GM21515 (cell line): ENCODE data around the gene PHKG1.
"Not testable (repeated sequence)": the region's sequence is repeated elsewhere in the genome, so short reads cannot be mapped to it uniquely, and the experiment has no call there.

Experiments
- ATAC-seq: cut with Tn5 transposase; IDR thresholded peaks from one replicate; pipeline ENCODE4 v1.9.1; 2021; ENCODE audit not compliant: unreplicated experiment

PHKG1 gene

DNA sequence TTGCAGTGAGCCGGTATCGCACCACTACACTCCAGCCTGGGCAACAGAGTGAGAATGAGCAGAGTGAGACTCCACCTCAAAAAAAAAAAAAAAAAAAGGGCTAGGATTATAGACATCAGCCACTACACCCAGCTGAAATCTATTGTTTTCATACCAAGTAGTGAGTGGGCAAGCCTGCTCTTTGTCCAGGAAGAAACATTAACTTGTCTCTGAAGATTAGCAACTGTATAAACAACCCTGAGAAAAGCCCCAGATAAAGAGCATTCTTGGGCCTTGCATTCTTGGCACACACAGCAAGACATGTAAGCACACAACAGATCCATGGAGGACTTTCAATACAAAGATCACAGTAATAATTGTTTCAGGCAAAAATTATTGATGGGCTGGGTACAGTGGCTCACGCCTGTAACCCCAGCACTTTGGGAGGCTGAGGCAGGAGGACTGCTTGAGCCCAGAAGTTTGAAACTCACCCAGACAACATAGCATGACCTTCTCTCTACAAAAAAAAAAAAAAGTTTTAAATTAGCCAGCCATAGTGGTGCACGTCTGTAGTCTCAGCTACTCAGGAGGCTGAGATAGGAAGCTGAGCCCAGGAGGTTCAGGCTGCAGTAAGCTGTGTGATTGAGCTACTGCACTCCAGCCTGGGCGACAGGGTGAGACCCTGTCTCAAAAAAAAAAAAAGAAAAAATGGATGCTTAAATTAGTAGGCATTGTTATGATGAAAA, 45.9 kb downstream of the PHKG1 start:
- ATAC-seq, result no peak

DNA sequence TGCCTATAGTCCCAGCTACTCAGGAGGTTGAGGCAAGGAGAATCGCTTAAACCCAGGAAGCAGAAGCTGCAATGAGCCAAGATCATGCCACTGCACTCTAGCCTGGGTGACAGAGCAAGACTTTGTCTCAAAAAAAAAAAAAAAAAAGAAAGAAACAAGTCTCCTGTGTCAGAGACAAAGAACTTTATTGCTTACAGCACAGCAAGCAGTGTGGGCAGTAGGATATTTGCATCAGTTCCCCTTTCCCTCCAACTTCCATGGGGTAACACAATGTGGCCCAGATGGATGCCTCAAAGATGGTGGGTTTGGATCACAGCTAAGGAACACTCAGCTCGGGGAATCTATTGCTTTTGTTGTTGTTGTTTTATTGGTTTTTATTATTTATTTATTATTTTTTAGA, 47.0 kb downstream of the PHKG1 start:
- ATAC-seq, result not testable (repeated sequence)

DNA sequence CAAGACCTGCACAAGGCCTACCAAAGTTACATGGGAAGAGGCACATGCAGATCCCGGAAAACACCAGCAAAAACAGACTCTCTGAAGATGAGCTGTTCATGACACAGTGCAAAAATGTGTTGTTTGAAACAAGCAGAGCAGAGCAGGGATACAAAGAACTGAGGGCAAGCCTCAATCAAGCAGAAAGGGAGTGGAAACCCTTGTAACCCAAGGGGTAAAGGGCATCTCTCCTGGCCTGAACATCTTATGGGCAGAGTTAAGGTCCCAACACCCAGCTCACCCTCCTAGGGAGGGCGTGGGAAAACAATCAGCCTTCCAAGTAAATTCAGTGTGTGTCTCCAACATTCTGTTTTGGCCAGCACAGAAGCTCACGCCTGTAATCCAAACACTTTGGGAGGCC, 52.0 kb downstream of the PHKG1 start:
- no peak for ATAC-seq

DNA sequence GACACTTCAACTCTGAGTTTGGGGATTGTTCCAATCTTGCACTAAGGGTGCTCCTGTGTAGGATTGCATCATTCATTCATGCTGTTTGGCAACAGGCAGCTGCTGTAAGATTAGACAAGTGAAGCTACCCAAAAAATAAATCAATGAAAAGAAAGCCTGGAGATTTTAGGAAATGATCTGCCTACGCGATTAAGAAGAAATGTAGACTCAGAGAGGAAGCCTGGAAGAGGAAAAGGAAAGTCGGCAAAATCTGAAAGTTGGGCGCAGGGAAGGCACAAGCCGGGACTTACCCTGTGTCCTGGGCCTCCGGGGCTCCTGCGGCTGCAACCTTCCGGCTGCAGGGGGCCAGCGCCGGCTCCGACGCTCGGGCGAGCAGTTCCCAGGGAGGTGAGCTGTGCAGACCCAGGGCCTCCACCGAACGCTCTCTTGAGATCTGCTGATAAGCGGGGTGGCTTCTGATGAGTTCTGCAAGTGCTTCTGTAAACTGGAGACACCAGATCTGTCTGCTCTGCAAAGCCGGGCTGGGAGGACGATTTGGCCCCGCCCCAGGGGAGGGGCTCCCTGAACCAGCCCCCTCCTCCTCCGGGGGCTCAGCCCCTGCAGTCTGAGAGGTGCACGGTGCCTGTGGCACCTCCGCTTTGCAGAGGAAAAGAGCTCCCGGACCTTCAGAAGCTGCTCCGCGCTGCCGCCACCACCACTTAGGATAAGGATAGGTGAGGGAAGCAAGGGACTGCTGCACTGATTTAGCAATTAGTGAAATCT, 58.9 kb downstream of the PHKG1 start:
- peak; percentile 97 for ATAC-seq

DNA sequence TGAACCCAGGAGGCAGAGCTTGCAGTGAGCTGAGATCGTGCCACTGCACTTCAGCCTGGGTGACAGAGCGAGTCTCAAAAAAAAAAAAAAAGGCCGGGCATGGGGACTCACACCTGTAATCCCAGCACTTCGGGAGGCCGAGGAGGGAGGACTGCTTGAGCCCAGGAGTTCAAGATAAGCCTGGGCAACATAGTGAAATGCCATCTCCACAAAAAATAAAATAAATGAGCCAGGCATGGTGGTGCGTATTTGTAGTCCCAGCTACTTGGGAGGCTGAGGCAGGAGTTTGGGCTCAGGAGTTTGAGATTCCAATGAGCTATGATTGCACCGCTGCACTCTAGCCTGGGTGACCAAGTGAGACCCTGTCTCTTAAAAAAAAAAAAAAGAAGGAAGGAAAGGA, 60.2 kb downstream of the PHKG1 start:
- not testable (repeated sequence) for ATAC-seq

DNA sequence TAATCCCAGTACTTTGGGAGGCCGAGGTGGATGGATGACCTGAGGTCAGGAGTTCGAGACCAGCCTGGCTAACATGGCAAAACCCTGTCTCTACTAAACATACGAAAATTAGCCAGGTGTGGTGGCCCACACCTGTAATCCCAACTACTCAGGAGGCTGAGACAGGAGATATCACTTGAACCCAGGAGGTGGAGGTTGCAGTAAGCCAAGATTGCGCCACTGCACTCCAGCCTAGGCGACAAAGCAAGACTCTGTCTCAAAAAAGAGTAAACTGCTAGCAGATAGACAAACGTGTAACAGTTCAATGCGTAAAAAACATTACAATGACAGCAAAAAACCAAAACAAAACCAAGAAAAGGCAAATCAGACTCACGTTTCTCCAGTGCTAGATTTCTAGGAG, 61.2 kb downstream of the PHKG1 start:
- not testable (repeated sequence) for ATAC-seq

DNA sequence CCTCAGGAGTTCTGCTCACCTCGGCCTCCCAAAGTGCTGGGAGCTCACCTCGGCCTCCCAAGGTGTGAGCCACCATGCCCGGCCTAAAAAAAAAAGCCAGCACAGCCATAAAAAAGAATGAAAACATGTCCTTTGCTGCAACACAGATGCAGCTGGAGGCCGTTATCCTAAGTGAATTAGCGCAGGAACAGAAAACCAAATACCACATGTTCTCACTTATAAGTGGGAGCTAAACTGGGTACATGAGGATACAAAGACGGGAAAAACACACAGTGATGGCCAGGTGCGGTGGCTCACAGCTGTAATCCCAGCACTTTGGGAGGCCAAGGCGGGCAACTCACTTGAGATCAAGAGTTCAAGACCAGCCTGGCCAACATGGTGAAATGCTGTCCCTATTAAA, 62.4 kb downstream of the PHKG1 start:
- no peak for ATAC-seq
